H1 (cell line): ENCODE measurements around the gene ZAP70. TPM values are rescaled to one million over a fixed set of nuclear protein-coding genes. Genes with fewer than 3 reads are reported as not detected.

Experiments used
- CTCF ChIA-PET: fragments of 300-600 bp; sonication (Branson Sonifier 250); formaldehyde crosslinking; loops from one replicate; lab custom pipeline; 2021; ENCODE audit not compliant: partially characterized antibody; lab: Charles Lee
- POLR2A ChIA-PET: fragments of 300-600 bp; sonication (Branson Sonifier 250); formaldehyde crosslinking; loops from one replicate; lab custom pipeline; 2021; ENCODE audit warnings: inconsistent platforms; ENCODE audit not compliant: partially characterized antibody; lab: Charles Lee
- DNase-seq, 2 experiments: peaks; one replicate each; pipeline versions ENCODE4 v3.0.0 to v3.0.0-alpha.2; 2010 to 2022; ENCODE audit warnings: low spot score in 2 of 2, low read depth in 1 of 2, mixed read lengths in 1 of 2
- FAIRE-seq: peaks from 2 replicates; lab custom pipeline; 2011; peaks lifted over from hg19 to GRCh38; lab: Jason Lieb, UNC
- H2AFZ ChIP-seq: 2 replicates; pipeline ENCODE4 v1.8.1; 2012; ENCODE audit warnings: low read length, inconsistent platforms
- H2AK5ac ChIP-seq: 2 replicates; pipeline ENCODE4 v1.6.1; 2013; ENCODE audit warnings: low read depth, low read length
- H2BK120ac ChIP-seq: replicated peaks from 2 replicates; pipeline ENCODE3; 2013; ENCODE audit warnings: low read depth, low read length, inconsistent platforms
- H2BK12ac ChIP-seq: 2 replicates; pipeline ENCODE4 v1.6.1; 2013; ENCODE audit warnings: low read depth, low read length
- H2BK15ac ChIP-seq: 2 replicates; pipeline ENCODE4 v1.6.1; 2013; ENCODE audit warnings: low read length
- H2BK20ac ChIP-seq: 2 replicates; pipeline ENCODE4 v1.6.1; 2013; ENCODE audit warnings: low read length
- H2BK5ac ChIP-seq: 2 replicates; pipeline ENCODE4 v1.6.1; 2013; ENCODE audit warnings: low read depth, low read length
- H3K14ac ChIP-seq: 2 replicates; pipeline ENCODE4 v1.6.1; 2013; ENCODE audit warnings: inconsistent platforms; ENCODE audit not compliant: insufficient read length
- H3K18ac ChIP-seq: 2 replicates; pipeline ENCODE4 v1.6.1; 2013; ENCODE audit warnings: low read length; ENCODE audit errors: extremely low read depth
- H3K23ac ChIP-seq: 2 replicates; pipeline ENCODE4 v1.6.1; 2013; ENCODE audit warnings: inconsistent platforms; ENCODE audit not compliant: insufficient read length
- H3K23me2 ChIP-seq: 2 replicates; pipeline ENCODE4 v1.6.1; 2013; ENCODE audit warnings: low read depth, low read length
- H3K27ac ChIP-seq: 2 replicates; pipeline ENCODE4 v1.6.1; 2011; ENCODE audit warnings: low read depth, low read length, inconsistent platforms
- H3K27me3 ChIP-seq, 4 experiments: replicated peaks in 1 of 4; 1 replicate in 1 of 4; 2 replicates in 3 of 4; pipeline versions ENCODE4 v1.6.1 to v1.8.1; 2011 to 2013; ENCODE audit warnings: low read length in 3 of 4, mild to moderate bottlenecking in 3 of 4, inconsistent platforms in 2 of 4, mixed read lengths in 2 of 4, moderate library complexity in 1 of 4; ENCODE audit not compliant: control insufficient read depth in 3 of 4, insufficient read depth in 3 of 4; ENCODE audit errors: extremely low read depth in 1 of 4
- H3K36me3 ChIP-seq, 4 experiments: 2 replicates each; pipeline versions ENCODE4 v1.6.1 to v1.8.1; 2011 to 2013; ENCODE audit warnings: mild to moderate bottlenecking in 4 of 4, low read length in 3 of 4, moderate library complexity in 2 of 4, control low read depth in 1 of 4, inconsistent platforms in 1 of 4; ENCODE audit not compliant: insufficient read depth in 4 of 4, control insufficient read depth in 2 of 4
- H3K4ac ChIP-seq: replicated peaks from 2 replicates; pipeline ENCODE3; 2013; ENCODE audit warnings: low read length, low read depth, mixed read lengths, inconsistent platforms; ENCODE audit not compliant: insufficient read length
- H3K4me1 ChIP-seq, 4 experiments: replicated peaks in 1 of 4; 1 replicate in 1 of 4; 2 replicates in 3 of 4; pipeline versions ENCODE4 v1.6.1 to v1.8.1; 2011 to 2013; ENCODE audit warnings: low read length in 3 of 4, inconsistent platforms in 2 of 4, mixed read lengths in 1 of 4; ENCODE audit not compliant: insufficient read depth in 4 of 4, control insufficient read depth in 3 of 4
- H3K4me2 ChIP-seq, 2 experiments: 2 replicates each; pipeline versions ENCODE4 v1.6.1 to v1.8.1; 2011 to 2013; ENCODE audit warnings: low read depth in 2 of 2, low read length in 2 of 2, control low read depth in 1 of 2, inconsistent platforms in 1 of 2, mild to moderate bottlenecking in 1 of 2; ENCODE audit not compliant: insufficient read depth in 1 of 2
- H3K4me3 ChIP-seq, 4 experiments: fragments of 200-600, 300-600 bp in 1 of 4; sonication (generic), shearing (Covaris generic), sonication (Bioruptor Twin) in 1 of 4; 2 replicates each; pipeline versions ENCODE4 v1.5.1 to v1.8.1; 2011 to 2016; ENCODE audit warnings: low read length in 4 of 4, low read depth in 3 of 4, control low read depth in 2 of 4, inconsistent platforms in 2 of 4, mild to moderate bottlenecking in 2 of 4, mixed read lengths in 1 of 4, moderate library complexity in 1 of 4; ENCODE audit not compliant: insufficient read depth in 2 of 4; ENCODE audit errors: extremely low read depth in 1 of 4
- H3K56ac ChIP-seq: replicated peaks from 2 replicates; pipeline ENCODE3; 2013; ENCODE audit warnings: low read depth, mild to moderate bottlenecking, mixed read lengths, low read length, inconsistent platforms; ENCODE audit not compliant: insufficient read length
- H3K79me1 ChIP-seq: 2 replicates; pipeline ENCODE4 v1.6.1; 2013; ENCODE audit warnings: low read depth, low read length, control low read depth
- H3K79me2 ChIP-seq, 2 experiments: 2 replicates each; pipeline versions ENCODE4 v1.6.1 to v1.8.1; 2012 to 2013; ENCODE audit warnings: low read length in 2 of 2, mild to moderate bottlenecking in 2 of 2, inconsistent platforms in 1 of 2; ENCODE audit not compliant: insufficient read depth in 2 of 2, control insufficient read depth in 1 of 2
- H3K9ac ChIP-seq, 4 experiments: replicated peaks in 1 of 4; 1 replicate in 1 of 4; 2 replicates in 3 of 4; pipeline versions ENCODE4 v1.6.1 to v1.8.1; 2011 to 2013; ENCODE audit warnings: low read depth in 3 of 4, low read length in 3 of 4, control low read depth in 2 of 4, mild to moderate bottlenecking in 2 of 4, moderate library complexity in 2 of 4, inconsistent platforms in 1 of 4; ENCODE audit errors: extremely low read depth in 1 of 4
- H3K9me3 ChIP-seq, 2 experiments: 2 replicates each; pipeline versions ENCODE4 v1.6.1 to v1.8.1; 2012 to 2013; ENCODE audit warnings: mild to moderate bottlenecking in 2 of 2, moderate library complexity in 2 of 2, control low read depth in 1 of 2, inconsistent platforms in 1 of 2, low read depth in 1 of 2, low read length in 1 of 2, mixed read lengths in 1 of 2; ENCODE audit not compliant: insufficient read depth in 2 of 2
- H4K20me1 ChIP-seq, 2 experiments: replicated peaks in 1 of 2; 2 replicates each; pipeline versions ENCODE3 to v1.8.1; 2011 to 2013; ENCODE audit warnings: inconsistent platforms in 2 of 2, low read length in 2 of 2, mild to moderate bottlenecking in 1 of 2; ENCODE audit not compliant: insufficient read depth in 2 of 2, control insufficient read depth in 1 of 2
- H4K5ac ChIP-seq: 2 replicates; pipeline ENCODE4 v1.6.1; 2013; ENCODE audit warnings: low read length, low read depth, mixed read lengths, inconsistent platforms; ENCODE audit not compliant: insufficient read length
- H4K8ac ChIP-seq: 2 replicates; pipeline ENCODE4 v1.8.0; 2013; ENCODE audit warnings: mild to moderate bottlenecking, moderate library complexity, low read length, inconsistent platforms; ENCODE audit not compliant: insufficient read depth; ENCODE audit errors: extremely low read depth
- H4K91ac ChIP-seq: replicated peaks from 2 replicates; pipeline ENCODE3; 2013; ENCODE audit warnings: low read length, mixed read lengths, inconsistent platforms; ENCODE audit not compliant: insufficient read length
- CTBP2 ChIP-seq: IDR thresholded peaks from 2 replicates; pipeline ENCODE4 v1.7.0; 2011; ENCODE audit warnings: borderline replicate concordance, mild to moderate bottlenecking, moderate library complexity, mixed read lengths, low read length; ENCODE audit not compliant: insufficient read depth, insufficient read length
- EZH2 ChIP-seq: fragments of 200-600 bp; sonication (generic); IDR thresholded peaks from 2 replicates; pipeline ENCODE4 v1.7.1; 2012; ENCODE audit warnings: low read depth, mild to moderate bottlenecking, moderate library complexity, low read length, inconsistent platforms; ENCODE audit not compliant: severe bottlenecking
- GTF2F1 ChIP-seq: IDR thresholded peaks from 2 replicates; pipeline ENCODE4 v1.6.1; 2012; ENCODE audit warnings: low read depth, low read length, improper control_type of control experiment, borderline replicate concordance
- JUND ChIP-seq: IDR thresholded peaks from 2 replicates; pipeline ENCODE4 v1.6.1; 2011; ENCODE audit warnings: mild to moderate bottlenecking, improper control_type of control experiment, low read length
- KDM5A ChIP-seq: fragments of 200-600 bp; IDR thresholded peaks from 2 replicates; pipeline ENCODE4 v1.7.1; 2012; ENCODE audit warnings: mild to moderate bottlenecking, low read length, inconsistent platforms, mixed read lengths
- POU5F1 ChIP-seq: IDR thresholded peaks from 2 replicates; pipeline ENCODE4 v1.6.1; 2011; ENCODE audit warnings: low read depth, mild to moderate bottlenecking, low read length, moderate library complexity
- RXRA ChIP-seq: IDR thresholded peaks from 2 replicates; pipeline ENCODE4 v1.6.1; 2011; ENCODE audit warnings: low read depth, mild to moderate bottlenecking, low read length, moderate library complexity; ENCODE audit not compliant: insufficient read depth
- SRF ChIP-seq: IDR thresholded peaks from 2 replicates; pipeline ENCODE4 v1.6.1; 2011; ENCODE audit warnings: mild to moderate bottlenecking, low read depth, low read length, moderate library complexity
- TCF12 ChIP-seq: IDR thresholded peaks from 2 replicates; pipeline ENCODE4 v1.6.1; 2011; ENCODE audit warnings: low read depth, mild to moderate bottlenecking, low read length
- WGBS, 2 experiments: shearing (Covaris generic) in 1 of 2; methylation state at CpG; one replicate each; pipeline versions ENCODE4 v1.1.6 to v1.1.7; 2013 to 2015; ENCODE audit warnings: low lambda C conversion rate in 2 of 2, mixed read lengths in 2 of 2, inconsistent platforms in 1 of 2, low coverage in 1 of 2, missing lambda C conversion rate in 1 of 2; ENCODE audit not compliant: insufficient replicate concordance in 2 of 2, insufficient coverage in 1 of 2, insufficient read length in 1 of 2; ENCODE audit errors: extremely low coverage in 1 of 2, missing lambda C conversion rate in 1 of 2; 5-methylcytosine and 5-hydroxymethylcytosine counted together
- polyA plus RNA-seq, 7 experiments: library from polyadenylated mRNA; depleted of rRNA in 3 of 7; stranded (reverse) in 5 of 7; unstranded in 2 of 7; fragments of >200 nt in 5 of 7; fragments of 200-250 nt in 2 of 7; gene quantifications; 1 replicate in 5 of 7; 2 replicates in 1 of 7; 4 replicates in 1 of 7; pipeline versions ENCODE4 v1.2.1 to v1.2.3, GENCODE V29; 2011 to 2013; ENCODE audit warnings: missing spikeins in 2 of 7, mixed read lengths in 2 of 7
- total RNA-seq: library from RNA; stranded (reverse); fragmentation: NEBNext Ultra II Directional; extraction: Animal tissue kit (Norgen Biotek cat#: 25700); gene quantifications from 2 replicates; pipeline ENCODE4 v1.2.1, GENCODE V29; 2021

The ZAP70 gene
- total and polyA plus RNA-seq, 2 of the 8 experiments (the other 6 are each of a cell fraction or from before 2014, with no cell fraction given) = 0.15 TPM; not detected in 1

- H4K20me1 ChIP-seq = no peaks in the 10 kb centered on the region
- no peak overlapping the region for H2AFZ ChIP-seq
- H2AK5ac ChIP-seq = no peak overlapping the region
- H4K5ac ChIP-seq = no peak overlapping the region
- no peak overlapping the region for H2BK120ac ChIP-seq
- 91% methylated on average over 15 of the region's 16 CpGs; no CpG with 5 or more reads in 1 of the 2 experiments for WGBS, 2 experiments
- no peak overlapping the region; the same call in 1 of the 2 replicates for H2BK15ac ChIP-seq
- no peak overlapping the region for H3K4me2 ChIP-seq
- H3K23me2 ChIP-seq = no peaks in the 10 kb centered on the region
- POLR2A ChIA-PET = no interaction called here
- FAIRE-seq = no peak
- H3K23ac ChIP-seq = no peak overlapping the region
- no peak overlapping the region for H3K27ac ChIP-seq
- H3K4ac ChIP-seq = no peak overlapping the region
- no peaks in the 10 kb centered on the region for H3K79me1 ChIP-seq
- CTCF ChIA-PET = interaction anchor here (1.2 to 13.6 kb wide), 4 partner anchors 10 to 29 kb away, joined by 3 to 202 read pairs (median 35); no protein-coding TSS in a partner anchor
- H3K56ac ChIP-seq = no peak overlapping the region
- H3K4me1 ChIP-seq = peaks cover 2 to 13% (median 3%) of the 10 kb centered on the region in 4 experiments; a peak in 6 of 7 replicates
- no peaks in the 10 kb centered on the region for H3K9me3 ChIP-seq
- H3K18ac ChIP-seq = no peak overlapping the region
- no peak for DNase-seq
- no peak overlapping the region for H4K8ac ChIP-seq
- H3K14ac ChIP-seq = no peak overlapping the region
- H3K27me3 ChIP-seq = no peaks in the 10 kb centered on the region
- TF ChIP-seq GTF2F1 (no peak), JUND (no peak), CTBP2 (no peak), POU5F1 (no peak), RXRA (no peak), TCF12 (no peak), KDM5A (no peak), EZH2 (no peak), SRF (no peak)
- H2BK20ac ChIP-seq = no peak overlapping the region
- H3K9ac ChIP-seq = no peak overlapping the region
- no peak overlapping the region for H4K91ac ChIP-seq
- H3K36me3 ChIP-seq = no peaks in the 10 kb centered on the region
- peak overlapping the region; percentile 60; the same call in 1 of the 2 replicates for H2BK12ac ChIP-seq
- H3K79me2 ChIP-seq = no peaks in the 10 kb centered on the region
- H2BK5ac ChIP-seq = no peak overlapping the region
- H3K4me3 ChIP-seq = no peak overlapping the region
Observed at GRCh38 chr2:97719362-97720155, 6.2 kb downstream of the ZAP70 start.
